Endothelial cell (in vitro differentiated cells): ENCODE measurements around the gene E2F1. TPM values are rescaled to one million over a fixed set of nuclear protein-coding genes. Genes with fewer than 3 reads are reported as not detected.

ENCODE experiments used
- DNase-seq: peaks from one replicate; pipeline ENCODE4 v3.0.0; 2021; ENCODE audit warnings: low spot score
- H3K27ac Mint-ChIP-seq: one replicate; pipeline ENCODE4 v1.8.0; 2021; ENCODE audit warnings: mixed read lengths, inconsistent platforms; ENCODE audit not compliant: unreplicated experiment
- H3K27me3 Mint-ChIP-seq: one replicate; pipeline ENCODE4 v1.8.0; 2021; ENCODE audit warnings: mild to moderate bottlenecking, moderate library complexity, mixed read lengths, inconsistent platforms; ENCODE audit not compliant: unreplicated experiment
- H3K36me3 Mint-ChIP-seq: one replicate; pipeline ENCODE4 v1.8.0; 2021; ENCODE audit warnings: mild to moderate bottlenecking, low read depth, mixed read lengths, inconsistent platforms; ENCODE audit not compliant: unreplicated experiment
- H3K4me1 Mint-ChIP-seq: one replicate; pipeline ENCODE4 v1.8.0; 2021; ENCODE audit warnings: mild to moderate bottlenecking, mixed read lengths, inconsistent platforms; ENCODE audit not compliant: unreplicated experiment
- H3K4me3 Mint-ChIP-seq: one replicate; pipeline ENCODE4 v1.8.0; 2021; ENCODE audit warnings: mild to moderate bottlenecking, mixed read lengths, inconsistent platforms; ENCODE audit not compliant: unreplicated experiment
- H3K9me3 Mint-ChIP-seq: one replicate; pipeline ENCODE4 v1.8.0; 2021; ENCODE audit warnings: mixed read lengths, inconsistent platforms; ENCODE audit not compliant: unreplicated experiment
- CTCF ChIP-seq: fragments of 200-600 bp; sonication (generic); IDR thresholded peaks from one replicate; pipeline ENCODE4 v1.5.0; 2021; ENCODE audit warnings: antibody characterized with exemption; ENCODE audit not compliant: unreplicated experiment
- total RNA-seq: library from RNA; stranded (reverse); fragmentation: NEBNext Ultra II Directional; extraction: Animal tissue kit (Norgen Biotek cat#: 25700); gene quantifications from one replicate; pipeline ENCODE4 v1.2.1, GENCODE V29; 2021; ENCODE audit not compliant: unreplicated experiment

Gene E2F1
- total RNA-seq, 1 donor from 2014 or later = 6.7 TPM

- Mint-ChIP-seq H3K9me3 (no peaks in the 10 kb centered on the region), H3K27me3 (peaks cover 8% of the 10 kb centered on the region), H3K27ac (no peak overlapping the region), H3K4me1 (peaks cover 4% of the 10 kb centered on the region), H3K36me3 (no peaks in the 10 kb centered on the region), H3K4me3 (no peak overlapping the region)
- no peak for TF ChIP-seq CTCF
- DNase-seq = no peak
Observed at GRCh38 chr20:33656010-33656782, 30.0 kb downstream of the E2F1 start.

GRCh38 chr20:33655164-33655563, 31.0 kb downstream of the E2F1 start:
- H3K27ac Mint-ChIP-seq = no peak overlapping the region
- H3K27me3 Mint-ChIP-seq = peaks cover 4% of the 10 kb centered on the region
- H3K36me3 Mint-ChIP-seq = no peaks in the 10 kb centered on the region
- DNase-seq = no peak
- no peak overlapping the region for H3K4me3 Mint-ChIP-seq
- no peaks in the 10 kb centered on the region for H3K4me1 Mint-ChIP-seq
- TF ChIP-seq CTCF = no peak
- H3K9me3 Mint-ChIP-seq = no peaks in the 10 kb centered on the region

GRCh38 chr20:33654680-33655161, 31.5 kb downstream of the E2F1 start:
- no peaks in the 10 kb centered on the region for H3K4me1 Mint-ChIP-seq
- no peak overlapping the region for H3K27ac Mint-ChIP-seq
- DNase-seq = no peak
- no peaks in the 10 kb centered on the region for H3K9me3 Mint-ChIP-seq
- H3K4me3 Mint-ChIP-seq = no peak overlapping the region
- H3K27me3 Mint-ChIP-seq = peaks cover 4% of the 10 kb centered on the region
- no peak for TF ChIP-seq CTCF
- H3K36me3 Mint-ChIP-seq = no peaks in the 10 kb centered on the region

GRCh38 chr20:33653900-33654596, 32.1 kb downstream of the E2F1 start:
- no peak overlapping the region for H3K4me3 Mint-ChIP-seq

More at GRCh38 chr20:33653900-33654596, 32.1 kb downstream of the E2F1 start:
- H3K4me1 Mint-ChIP-seq = no peaks in the 10 kb centered on the region
- no peaks in the 10 kb centered on the region for H3K9me3 Mint-ChIP-seq
- H3K27ac Mint-ChIP-seq = no peak overlapping the region
- DNase-seq = no peak
- peaks cover 4% of the 10 kb centered on the region for H3K27me3 Mint-ChIP-seq
- no peaks in the 10 kb centered on the region for H3K36me3 Mint-ChIP-seq
- TF ChIP-seq CTCF = no peak
